ENCODE data around the gene EVA1B. TPM values are rescaled to one million over a fixed set of nuclear protein-coding genes. Genes with fewer than 3 reads are reported as not detected.

The EVA1B gene
- total RNA-seq, 1 experiment from 2014 or later = 5.5 TPM

GRCh38 chr1:36320767-36321118 lies 2.7 kb downstream of the EVA1B start:
- Histone ChIP-seq H2BK5ac (ENCODE audit: insufficient read length, low read length) (no peak overlapping the region), H3K4me2 (ENCODE audit: insufficient read depth, insufficient read length, low read length) (peak overlapping the region; percentile 51), H2BK15ac (ENCODE audit: low read depth, low read length) (no peak overlapping the region), H3K27me3 (ENCODE audit: insufficient read depth, low read length) (no peaks in the 10 kb centered on the region), H4K91ac (ENCODE audit: insufficient read length, low read depth, low read length) (no peak overlapping the region), H2BK20ac (ENCODE audit: low read depth, low read length, poor library complexity, severe bottlenecking) (no peak overlapping the region), H3K23me2 (ENCODE audit: insufficient read length, low read depth, low read length, poor library complexity, severe bottlenecking) (peaks cover 32% of the 10 kb centered on the region), H3K9me3 (ENCODE audit: control insufficient read depth, low read depth, low read length) (no peaks in the 10 kb centered on the region), H4K5ac (ENCODE audit: insufficient read length, low read depth, low read length) (no peak overlapping the region), H4K8ac (replicated peaks; ENCODE audit: insufficient read length, low read depth, low read length) (no peak overlapping the region), H3K56ac (ENCODE audit: insufficient read length, low read depth, low read length) (no peak overlapping the region), H4K20me1 (ENCODE audit: control insufficient read depth, insufficient read depth, insufficient read length) (no peaks in the 10 kb centered on the region), H2AK5ac (ENCODE audit: insufficient read length, low read length) (no peak overlapping the region), H2BK120ac (ENCODE audit: low read depth, low read length, poor library complexity, severe bottlenecking) (no peak overlapping the region), H2BK12ac (ENCODE audit: insufficient read length, low read depth, low read length) (no peak overlapping the region), H3K9ac (ENCODE audit: extremely low read depth, insufficient read length, low read length) (peak overlapping the region; percentile 40), H3K79me2 (ENCODE audit: insufficient read depth, low read length) (no peaks in the 10 kb centered on the region), H2AFZ (ENCODE audit: low read length) (no peak overlapping the region), H3T11ph (ENCODE audit: low read length) (no peak overlapping the region), H3K4ac (ENCODE audit: low read depth, low read length) (no peak overlapping the region), H3K18ac (ENCODE audit: insufficient read length, low read depth, low read length) (peak overlapping the region; percentile 8), H3K4me1 (ENCODE audit: insufficient read depth, low read length) (no peaks in the 10 kb centered on the region), H3K23ac (ENCODE audit: insufficient read length, low read depth, low read length) (no peak overlapping the region), H3K79me1 (ENCODE audit: insufficient read depth, low read depth, low read length, poor library complexity, severe bottlenecking) (no peaks in the 10 kb centered on the region), H3K27ac (ENCODE audit: insufficient read length, low read depth, low read length) (no peak overlapping the region), H3K14ac (ENCODE audit: insufficient read depth, low read length) (peak overlapping the region; percentile 59)
- Mint-ChIP-seq H3K27me3 (ENCODE audit: low read depth) (peaks cover 35% of the 10 kb centered on the region), H3K9me3 (no peaks in the 10 kb centered on the region; a peak in 2 of 5 replicates), H3K27ac (peak overlapping the region; percentile 33 to 72 (median 53); a peak in 4 of 7 replicates), H3K4me3 (peak overlapping the region; percentile 72 to 86), H3K36me3 (ENCODE audit: insufficient read depth in 1 of 3, low read depth in 3 of 3) (peaks cover 2 to 10% (median 7%) of the 10 kb centered on the region in 3 experiments; a peak in 6 of 7 replicates), H3K4me1 (peaks cover 19 to 20% of the 10 kb centered on the region in 2 experiments)
- no CpG with 5 or more reads among the region's 23 CpGs for WGBS (ENCODE audit: extremely low coverage, insufficient read length, low lambda C conversion rate)
- DNase-seq = no peak
- TF ChIP-seq CTCF (conservative IDR thresholded peaks at IDR 0.05) = no peak

Data from H9 (cell line).